HL-60 (cell line): Measurements from ENCODE around the gene PRCC.

ENCODE experiments used
- DNase-seq, 2 experiments: peaks; one replicate each; pipeline ENCODE4 v3.0.0-alpha.2; 2010 to 2020; ENCODE audit warnings: low read depth in 1 of 2, low spot score in 1 of 2
- H3K27ac ChIP-seq: fragments of 250-450 bp; sonication (Bioruptor Pico); replicated peaks from 2 replicates; pipeline ENCODE4 v1.5.1; 2020; ENCODE audit warnings: mild to moderate bottlenecking, moderate library complexity
- H3K27me3 ChIP-seq: fragments of 250-450 bp; sonication (Bioruptor Pico); 2 replicates; pipeline ENCODE4 v1.5.1; 2021; ENCODE audit warnings: mild to moderate bottlenecking, moderate library complexity; ENCODE audit not compliant: insufficient read depth, poor library complexity, severe bottlenecking
- H3K4me3 ChIP-seq: replicated peaks from 2 replicates; pipeline ENCODE4 v1.5.1; 2011; ENCODE audit warnings: mild to moderate bottlenecking, control low read depth, low read length; ENCODE audit not compliant: insufficient read depth
- GABPA ChIP-seq: IDR thresholded peaks from 2 replicates; pipeline ENCODE4 v1.6.1; 2012; ENCODE audit warnings: low read depth
- POLR2AphosphoS5 ChIP-seq: IDR thresholded peaks from 2 replicates; pipeline ENCODE4 v1.6.1; 2012; ENCODE audit warnings: low read depth
- SPI1 ChIP-seq: IDR thresholded peaks from 2 replicates; pipeline ENCODE4 v1.6.1; 2012; ENCODE audit warnings: low read depth, mild to moderate bottlenecking, borderline replicate concordance
- TF ChIP-seq, protein P1 (sequence below): IDR thresholded peaks from 2 replicates; pipeline ENCODE4 v1.6.1; 2012; ENCODE audit warnings: low read depth; ENCODE audit not compliant: insufficient replicate concordance
- TF ChIP-seq, protein P2 (sequence below): IDR thresholded peaks from one replicate; pipeline ENCODE4 v1.5.1; 2011; ENCODE audit warnings: low read length, control low read depth, inconsistent platforms; ENCODE audit not compliant: insufficient read depth

PRCC gene

DNA sequence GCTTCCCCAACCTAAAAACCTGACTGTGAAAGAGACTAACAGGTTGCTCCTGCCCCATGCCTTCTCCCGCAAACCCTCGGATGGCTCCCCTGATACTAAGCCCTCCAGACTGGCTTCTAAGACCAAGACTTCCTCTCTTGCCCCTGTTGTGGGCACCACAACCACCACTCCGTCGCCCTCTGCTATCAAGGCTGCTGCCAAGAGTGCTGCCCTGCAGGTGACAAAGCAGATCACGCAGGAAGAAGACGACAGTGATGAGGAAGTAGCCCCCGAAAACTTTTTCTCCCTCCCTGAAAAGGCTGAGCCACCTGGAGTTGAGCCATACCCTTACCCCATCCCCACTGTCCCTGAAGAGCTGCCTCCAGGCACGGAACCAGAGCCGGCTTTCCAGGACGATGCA, 19.3 kb downstream of the PRCC start:
- TF ChIP-seq, protein P1, sequence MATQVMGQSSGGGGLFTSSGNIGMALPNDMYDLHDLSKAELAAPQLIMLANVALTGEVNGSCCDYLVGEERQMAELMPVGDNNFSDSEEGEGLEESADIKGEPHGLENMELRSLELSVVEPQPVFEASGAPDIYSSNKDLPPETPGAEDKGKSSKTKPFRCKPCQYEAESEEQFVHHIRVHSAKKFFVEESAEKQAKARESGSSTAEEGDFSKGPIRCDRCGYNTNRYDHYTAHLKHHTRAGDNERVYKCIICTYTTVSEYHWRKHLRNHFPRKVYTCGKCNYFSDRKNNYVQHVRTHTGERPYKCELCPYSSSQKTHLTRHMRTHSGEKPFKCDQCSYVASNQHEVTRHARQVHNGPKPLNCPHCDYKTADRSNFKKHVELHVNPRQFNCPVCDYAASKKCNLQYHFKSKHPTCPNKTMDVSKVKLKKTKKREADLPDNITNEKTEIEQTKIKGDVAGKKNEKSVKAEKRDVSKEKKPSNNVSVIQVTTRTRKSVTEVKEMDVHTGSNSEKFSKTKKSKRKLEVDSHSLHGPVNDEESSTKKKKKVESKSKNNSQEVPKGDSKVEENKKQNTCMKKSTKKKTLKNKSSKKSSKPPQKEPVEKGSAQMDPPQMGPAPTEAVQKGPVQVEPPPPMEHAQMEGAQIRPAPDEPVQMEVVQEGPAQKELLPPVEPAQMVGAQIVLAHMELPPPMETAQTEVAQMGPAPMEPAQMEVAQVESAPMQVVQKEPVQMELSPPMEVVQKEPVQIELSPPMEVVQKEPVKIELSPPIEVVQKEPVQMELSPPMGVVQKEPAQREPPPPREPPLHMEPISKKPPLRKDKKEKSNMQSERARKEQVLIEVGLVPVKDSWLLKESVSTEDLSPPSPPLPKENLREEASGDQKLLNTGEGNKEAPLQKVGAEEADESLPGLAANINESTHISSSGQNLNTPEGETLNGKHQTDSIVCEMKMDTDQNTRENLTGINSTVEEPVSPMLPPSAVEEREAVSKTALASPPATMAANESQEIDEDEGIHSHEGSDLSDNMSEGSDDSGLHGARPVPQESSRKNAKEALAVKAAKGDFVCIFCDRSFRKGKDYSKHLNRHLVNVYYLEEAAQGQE, result no peak
- TF ChIP-seq POLR2AphosphoS5 (no peak), GABPA (no peak), SPI1 (peak; percentile 11; the same call in 1 of the 2 replicates)
- TF ChIP-seq, protein P2, sequence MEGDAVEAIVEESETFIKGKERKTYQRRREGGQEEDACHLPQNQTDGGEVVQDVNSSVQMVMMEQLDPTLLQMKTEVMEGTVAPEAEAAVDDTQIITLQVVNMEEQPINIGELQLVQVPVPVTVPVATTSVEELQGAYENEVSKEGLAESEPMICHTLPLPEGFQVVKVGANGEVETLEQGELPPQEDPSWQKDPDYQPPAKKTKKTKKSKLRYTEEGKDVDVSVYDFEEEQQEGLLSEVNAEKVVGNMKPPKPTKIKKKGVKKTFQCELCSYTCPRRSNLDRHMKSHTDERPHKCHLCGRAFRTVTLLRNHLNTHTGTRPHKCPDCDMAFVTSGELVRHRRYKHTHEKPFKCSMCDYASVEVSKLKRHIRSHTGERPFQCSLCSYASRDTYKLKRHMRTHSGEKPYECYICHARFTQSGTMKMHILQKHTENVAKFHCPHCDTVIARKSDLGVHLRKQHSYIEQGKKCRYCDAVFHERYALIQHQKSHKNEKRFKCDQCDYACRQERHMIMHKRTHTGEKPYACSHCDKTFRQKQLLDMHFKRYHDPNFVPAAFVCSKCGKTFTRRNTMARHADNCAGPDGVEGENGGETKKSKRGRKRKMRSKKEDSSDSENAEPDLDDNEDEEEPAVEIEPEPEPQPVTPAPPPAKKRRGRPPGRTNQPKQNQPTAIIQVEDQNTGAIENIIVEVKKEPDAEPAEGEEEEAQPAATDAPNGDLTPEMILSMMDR, result no peak
- DNase-seq, result no peak
- Histone ChIP-seq H3K27me3 (no peaks in the 10 kb centered on the region), H3K27ac (no peak overlapping the region), H3K4me3 (no peak overlapping the region)

DNA sequence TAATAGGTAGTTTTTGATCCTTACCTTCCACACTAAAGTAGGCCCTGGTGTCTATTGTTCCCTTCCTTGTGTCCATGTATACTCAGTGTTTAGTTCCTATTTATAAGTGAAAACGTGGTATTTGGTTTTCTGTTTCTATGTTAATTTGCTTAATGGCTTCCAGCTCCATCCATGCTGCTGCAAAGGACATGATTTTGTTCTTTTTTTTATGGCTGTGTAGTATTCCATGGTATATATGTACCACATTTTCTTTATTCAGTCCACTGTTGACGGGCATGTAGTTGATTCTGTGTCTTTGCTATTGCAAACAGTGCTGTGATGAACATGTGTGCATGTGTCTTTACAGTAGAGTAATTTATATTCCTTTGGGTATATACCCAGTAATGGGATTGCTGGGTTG, 20.8 kb downstream of the PRCC start:
- no peak overlapping the region for H3K27ac ChIP-seq
- no peak for DNase-seq
- H3K27me3 ChIP-seq, result no peaks in the 10 kb centered on the region
- H3K4me3 ChIP-seq, result no peak overlapping the region
- TF ChIP-seq, protein P1, result no peak
- no peak for TF ChIP-seq SPI1

DNA sequence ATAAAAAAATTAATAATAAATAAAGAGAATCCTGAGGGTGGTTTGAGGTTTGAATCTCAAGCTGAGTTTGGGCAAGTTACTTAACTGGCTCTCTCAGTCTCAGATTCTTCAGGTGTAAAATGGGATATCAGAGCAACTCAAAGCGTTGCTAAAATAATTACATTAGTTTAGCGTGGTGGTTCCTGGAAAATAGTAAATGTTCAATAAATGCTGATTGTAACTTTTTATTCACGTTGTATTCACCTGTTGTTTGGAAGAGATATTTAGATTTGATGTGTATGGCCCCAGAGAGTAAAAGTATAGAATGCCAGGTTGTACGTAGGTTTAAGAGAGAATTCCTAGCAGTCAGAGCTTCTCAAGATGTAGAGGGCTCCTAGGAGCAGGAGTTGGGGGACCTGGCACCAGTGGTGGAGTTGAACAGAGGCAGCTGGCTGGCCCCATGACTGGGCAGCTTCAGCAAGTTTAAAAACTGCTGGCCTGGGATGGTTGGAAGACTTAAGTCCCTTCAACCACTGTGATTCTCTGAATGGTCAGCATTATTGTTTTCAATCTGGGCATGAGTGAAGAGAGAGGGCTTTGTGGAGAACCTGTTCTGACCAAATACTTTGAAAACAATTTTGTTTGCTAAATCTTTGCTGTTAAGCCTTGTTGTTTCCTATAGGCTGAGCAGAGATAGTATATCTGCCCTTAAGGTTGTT, 22.4 kb downstream of the PRCC start:
- no peak for DNase-seq
- H3K27ac ChIP-seq, result no peak overlapping the region
- no peak for TF ChIP-seq POLR2AphosphoS5
- no peak for TF ChIP-seq GABPA
- TF ChIP-seq, protein P2, result no peak
- TF ChIP-seq SPI1, result no peak
- TF ChIP-seq, protein P1, result no peak
- no peak overlapping the region for H3K4me3 ChIP-seq
- H3K27me3 ChIP-seq, result no peaks in the 10 kb centered on the region
